ENCODE results near the gene B3GALT6. TPM values are rescaled to one million over a fixed set of nuclear protein-coding genes. Genes with fewer than 3 reads are reported as not detected.

The B3GALT6 gene
- total RNA-seq, 1 experiment from 2014 or later: 20.0 TPM

DNA sequence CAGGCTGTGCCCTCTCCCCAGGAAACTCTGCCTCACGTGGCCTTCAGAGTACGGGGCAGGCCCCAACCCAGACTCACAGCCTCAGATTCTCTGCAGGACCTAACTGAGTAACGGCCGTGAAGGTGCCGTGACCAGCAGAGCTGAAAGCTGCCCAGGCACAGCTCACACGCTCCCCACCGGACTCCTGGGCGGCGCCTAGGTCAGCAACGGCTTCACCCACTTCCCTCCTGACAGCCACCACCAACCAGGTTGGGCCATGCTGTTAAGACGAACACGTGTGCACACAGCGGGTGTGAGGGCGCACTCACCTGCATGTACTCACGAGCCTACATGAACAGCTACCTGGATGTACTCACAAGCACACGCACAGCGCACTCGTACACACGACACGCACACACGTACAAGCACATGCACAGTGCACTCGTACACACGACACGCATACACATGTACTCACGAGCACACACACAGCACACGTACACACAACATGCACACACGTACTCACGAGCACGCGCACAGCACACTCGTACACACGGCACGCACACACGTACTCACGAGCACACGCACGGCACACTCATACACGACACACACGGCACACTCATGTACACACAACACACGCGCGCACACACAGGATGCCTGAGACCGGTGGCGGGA lies 9.3 kb upstream of the B3GALT6 start:
- no peak for DNase-seq (ENCODE audit: low spot score)
- TF ChIP-seq SMAD3 (CRISPR knock-in tag; IDR thresholded peaks at IDR 0.05; ENCODE audit: borderline replicate concordance): no peak
- no peak for TF ChIP-seq KAT7 (CRISPR knock-in tag; IDR thresholded peaks at IDR 0.05; ENCODE audit: borderline replicate concordance)
- TF ChIP-seq TP53 (CRISPR knock-in tag; IDR thresholded peaks at IDR 0.05): no peak
- TF ChIP-seq NFE2L1 (CRISPR knock-in tag; IDR thresholded peaks at IDR 0.05): no peak
- H3K9me3 Mint-ChIP-seq: no peaks in the 10 kb centered on the region
- no peaks in the 10 kb centered on the region for H3K27me3 Mint-ChIP-seq (ENCODE audit: low read depth)
- CTCF ChIA-PET: no interaction called here
- peak overlapping the region; percentile 74; the same call in 1 of the 2 replicates for H3K27ac Mint-ChIP-seq
- no peaks in the 10 kb centered on the region for H3K4me1 Mint-ChIP-seq
- no peak overlapping the region for H3K4me3 Mint-ChIP-seq
- ATAC-seq: no peak
- POLR2A ChIA-PET: no interaction called here
- peaks cover 17% of the 10 kb centered on the region for H3K36me3 Mint-ChIP-seq

DNA sequence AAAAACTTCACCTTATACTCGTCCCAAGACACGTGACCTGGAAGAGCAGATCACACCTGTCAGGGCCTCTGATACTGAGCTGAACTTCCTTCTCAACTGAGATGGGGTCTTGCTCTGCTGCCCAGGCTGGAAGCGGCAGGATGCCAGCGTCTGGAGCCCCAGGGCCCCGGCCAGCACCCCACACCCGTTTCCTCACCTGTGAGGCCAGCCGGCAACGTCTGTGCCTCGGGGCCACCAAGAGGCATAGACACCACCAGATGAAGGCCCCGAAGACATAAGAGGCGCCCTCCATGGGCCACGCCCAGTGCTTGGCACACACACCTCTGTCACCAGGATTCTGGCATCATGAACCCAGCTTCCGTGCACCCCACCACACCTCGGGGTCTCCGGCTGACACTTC lies 8.7 kb upstream of the B3GALT6 start:
- ATAC-seq (no peak), DNase-seq (ENCODE audit: low spot score) (no peak)
- H3K4me3 Mint-ChIP-seq: no peak overlapping the region
- H3K36me3 Mint-ChIP-seq: peaks cover 17% of the 10 kb centered on the region
- no peaks in the 10 kb centered on the region for H3K27me3 Mint-ChIP-seq (ENCODE audit: low read depth)
- no peaks in the 10 kb centered on the region for H3K9me3 Mint-ChIP-seq
- H3K27ac Mint-ChIP-seq: peak overlapping the region; percentile 43
- no peaks in the 10 kb centered on the region for H3K4me1 Mint-ChIP-seq
- ChIA-PET CTCF (no interaction called here), POLR2A (no interaction called here)
- TF ChIP-seq, protein P1, sequence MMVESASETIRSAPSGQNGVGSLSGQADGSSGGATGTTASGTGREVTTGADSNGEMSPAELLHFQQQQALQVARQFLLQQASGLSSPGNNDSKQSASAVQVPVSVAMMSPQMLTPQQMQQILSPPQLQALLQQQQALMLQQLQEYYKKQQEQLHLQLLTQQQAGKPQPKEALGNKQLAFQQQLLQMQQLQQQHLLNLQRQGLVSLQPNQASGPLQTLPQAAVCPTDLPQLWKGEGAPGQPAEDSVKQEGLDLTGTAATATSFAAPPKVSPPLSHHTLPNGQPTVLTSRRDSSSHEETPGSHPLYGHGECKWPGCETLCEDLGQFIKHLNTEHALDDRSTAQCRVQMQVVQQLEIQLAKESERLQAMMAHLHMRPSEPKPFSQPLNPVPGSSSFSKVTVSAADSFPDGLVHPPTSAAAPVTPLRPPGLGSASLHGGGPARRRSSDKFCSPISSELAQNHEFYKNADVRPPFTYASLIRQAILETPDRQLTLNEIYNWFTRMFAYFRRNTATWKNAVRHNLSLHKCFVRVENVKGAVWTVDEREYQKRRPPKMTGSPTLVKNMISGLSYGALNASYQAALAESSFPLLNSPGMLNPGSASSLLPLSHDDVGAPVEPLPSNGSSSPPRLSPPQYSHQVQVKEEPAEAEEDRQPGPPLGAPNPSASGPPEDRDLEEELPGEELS (CRISPR knock-in tag; IDR thresholded peaks at IDR 0.05): no peak
- TF ChIP-seq, protein P2, sequence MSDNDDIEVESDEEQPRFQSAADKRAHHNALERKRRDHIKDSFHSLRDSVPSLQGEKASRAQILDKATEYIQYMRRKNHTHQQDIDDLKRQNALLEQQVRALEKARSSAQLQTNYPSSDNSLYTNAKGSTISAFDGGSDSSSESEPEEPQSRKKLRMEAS (CRISPR knock-in tag; IDR thresholded peaks at IDR 0.05): no peak
- TF ChIP-seq, protein P3, sequence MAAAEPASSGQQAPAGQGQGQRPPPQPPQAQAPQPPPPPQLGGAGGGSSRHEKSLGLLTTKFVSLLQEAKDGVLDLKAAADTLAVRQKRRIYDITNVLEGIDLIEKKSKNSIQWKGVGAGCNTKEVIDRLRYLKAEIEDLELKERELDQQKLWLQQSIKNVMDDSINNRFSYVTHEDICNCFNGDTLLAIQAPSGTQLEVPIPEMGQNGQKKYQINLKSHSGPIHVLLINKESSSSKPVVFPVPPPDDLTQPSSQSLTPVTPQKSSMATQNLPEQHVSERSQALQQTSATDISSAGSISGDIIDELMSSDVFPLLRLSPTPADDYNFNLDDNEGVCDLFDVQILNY (CRISPR knock-in tag; IDR thresholded peaks at IDR 0.05): no peak
- no peak for TF ChIP-seq NR2C2 (CRISPR knock-in tag; IDR thresholded peaks at IDR 0.05)
- TF ChIP-seq ZNF671 (CRISPR knock-in tag; IDR thresholded peaks at IDR 0.05): no peak
- TF ChIP-seq, protein P4, sequence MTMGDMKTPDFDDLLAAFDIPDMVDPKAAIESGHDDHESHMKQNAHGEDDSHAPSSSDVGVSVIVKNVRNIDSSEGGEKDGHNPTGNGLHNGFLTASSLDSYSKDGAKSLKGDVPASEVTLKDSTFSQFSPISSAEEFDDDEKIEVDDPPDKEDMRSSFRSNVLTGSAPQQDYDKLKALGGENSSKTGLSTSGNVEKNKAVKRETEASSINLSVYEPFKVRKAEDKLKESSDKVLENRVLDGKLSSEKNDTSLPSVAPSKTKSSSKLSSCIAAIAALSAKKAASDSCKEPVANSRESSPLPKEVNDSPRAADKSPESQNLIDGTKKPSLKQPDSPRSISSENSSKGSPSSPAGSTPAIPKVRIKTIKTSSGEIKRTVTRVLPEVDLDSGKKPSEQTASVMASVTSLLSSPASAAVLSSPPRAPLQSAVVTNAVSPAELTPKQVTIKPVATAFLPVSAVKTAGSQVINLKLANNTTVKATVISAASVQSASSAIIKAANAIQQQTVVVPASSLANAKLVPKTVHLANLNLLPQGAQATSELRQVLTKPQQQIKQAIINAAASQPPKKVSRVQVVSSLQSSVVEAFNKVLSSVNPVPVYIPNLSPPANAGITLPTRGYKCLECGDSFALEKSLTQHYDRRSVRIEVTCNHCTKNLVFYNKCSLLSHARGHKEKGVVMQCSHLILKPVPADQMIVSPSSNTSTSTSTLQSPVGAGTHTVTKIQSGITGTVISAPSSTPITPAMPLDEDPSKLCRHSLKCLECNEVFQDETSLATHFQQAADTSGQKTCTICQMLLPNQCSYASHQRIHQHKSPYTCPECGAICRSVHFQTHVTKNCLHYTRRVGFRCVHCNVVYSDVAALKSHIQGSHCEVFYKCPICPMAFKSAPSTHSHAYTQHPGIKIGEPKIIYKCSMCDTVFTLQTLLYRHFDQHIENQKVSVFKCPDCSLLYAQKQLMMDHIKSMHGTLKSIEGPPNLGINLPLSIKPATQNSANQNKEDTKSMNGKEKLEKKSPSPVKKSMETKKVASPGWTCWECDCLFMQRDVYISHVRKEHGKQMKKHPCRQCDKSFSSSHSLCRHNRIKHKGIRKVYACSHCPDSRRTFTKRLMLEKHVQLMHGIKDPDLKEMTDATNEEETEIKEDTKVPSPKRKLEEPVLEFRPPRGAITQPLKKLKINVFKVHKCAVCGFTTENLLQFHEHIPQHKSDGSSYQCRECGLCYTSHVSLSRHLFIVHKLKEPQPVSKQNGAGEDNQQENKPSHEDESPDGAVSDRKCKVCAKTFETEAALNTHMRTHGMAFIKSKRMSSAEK (CRISPR knock-in tag; IDR thresholded peaks at IDR 0.05; ENCODE audit: borderline replicate concordance): no peak
- TF ChIP-seq FOXJ3 (CRISPR knock-in tag; IDR thresholded peaks at IDR 0.05; ENCODE audit: borderline replicate concordance): no peak
- TF ChIP-seq, protein P5, sequence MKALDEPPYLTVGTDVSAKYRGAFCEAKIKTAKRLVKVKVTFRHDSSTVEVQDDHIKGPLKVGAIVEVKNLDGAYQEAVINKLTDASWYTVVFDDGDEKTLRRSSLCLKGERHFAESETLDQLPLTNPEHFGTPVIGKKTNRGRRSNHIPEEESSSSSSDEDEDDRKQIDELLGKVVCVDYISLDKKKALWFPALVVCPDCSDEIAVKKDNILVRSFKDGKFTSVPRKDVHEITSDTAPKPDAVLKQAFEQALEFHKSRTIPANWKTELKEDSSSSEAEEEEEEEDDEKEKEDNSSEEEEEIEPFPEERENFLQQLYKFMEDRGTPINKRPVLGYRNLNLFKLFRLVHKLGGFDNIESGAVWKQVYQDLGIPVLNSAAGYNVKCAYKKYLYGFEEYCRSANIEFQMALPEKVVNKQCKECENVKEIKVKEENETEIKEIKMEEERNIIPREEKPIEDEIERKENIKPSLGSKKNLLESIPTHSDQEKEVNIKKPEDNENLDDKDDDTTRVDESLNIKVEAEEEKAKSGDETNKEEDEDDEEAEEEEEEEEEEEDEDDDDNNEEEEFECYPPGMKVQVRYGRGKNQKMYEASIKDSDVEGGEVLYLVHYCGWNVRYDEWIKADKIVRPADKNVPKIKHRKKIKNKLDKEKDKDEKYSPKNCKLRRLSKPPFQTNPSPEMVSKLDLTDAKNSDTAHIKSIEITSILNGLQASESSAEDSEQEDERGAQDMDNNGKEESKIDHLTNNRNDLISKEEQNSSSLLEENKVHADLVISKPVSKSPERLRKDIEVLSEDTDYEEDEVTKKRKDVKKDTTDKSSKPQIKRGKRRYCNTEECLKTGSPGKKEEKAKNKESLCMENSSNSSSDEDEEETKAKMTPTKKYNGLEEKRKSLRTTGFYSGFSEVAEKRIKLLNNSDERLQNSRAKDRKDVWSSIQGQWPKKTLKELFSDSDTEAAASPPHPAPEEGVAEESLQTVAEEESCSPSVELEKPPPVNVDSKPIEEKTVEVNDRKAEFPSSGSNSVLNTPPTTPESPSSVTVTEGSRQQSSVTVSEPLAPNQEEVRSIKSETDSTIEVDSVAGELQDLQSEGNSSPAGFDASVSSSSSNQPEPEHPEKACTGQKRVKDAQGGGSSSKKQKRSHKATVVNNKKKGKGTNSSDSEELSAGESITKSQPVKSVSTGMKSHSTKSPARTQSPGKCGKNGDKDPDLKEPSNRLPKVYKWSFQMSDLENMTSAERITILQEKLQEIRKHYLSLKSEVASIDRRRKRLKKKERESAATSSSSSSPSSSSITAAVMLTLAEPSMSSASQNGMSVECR (CRISPR knock-in tag; IDR thresholded peaks at IDR 0.05; ENCODE audit: borderline replicate concordance): no peak
- TF ChIP-seq, protein P6, sequence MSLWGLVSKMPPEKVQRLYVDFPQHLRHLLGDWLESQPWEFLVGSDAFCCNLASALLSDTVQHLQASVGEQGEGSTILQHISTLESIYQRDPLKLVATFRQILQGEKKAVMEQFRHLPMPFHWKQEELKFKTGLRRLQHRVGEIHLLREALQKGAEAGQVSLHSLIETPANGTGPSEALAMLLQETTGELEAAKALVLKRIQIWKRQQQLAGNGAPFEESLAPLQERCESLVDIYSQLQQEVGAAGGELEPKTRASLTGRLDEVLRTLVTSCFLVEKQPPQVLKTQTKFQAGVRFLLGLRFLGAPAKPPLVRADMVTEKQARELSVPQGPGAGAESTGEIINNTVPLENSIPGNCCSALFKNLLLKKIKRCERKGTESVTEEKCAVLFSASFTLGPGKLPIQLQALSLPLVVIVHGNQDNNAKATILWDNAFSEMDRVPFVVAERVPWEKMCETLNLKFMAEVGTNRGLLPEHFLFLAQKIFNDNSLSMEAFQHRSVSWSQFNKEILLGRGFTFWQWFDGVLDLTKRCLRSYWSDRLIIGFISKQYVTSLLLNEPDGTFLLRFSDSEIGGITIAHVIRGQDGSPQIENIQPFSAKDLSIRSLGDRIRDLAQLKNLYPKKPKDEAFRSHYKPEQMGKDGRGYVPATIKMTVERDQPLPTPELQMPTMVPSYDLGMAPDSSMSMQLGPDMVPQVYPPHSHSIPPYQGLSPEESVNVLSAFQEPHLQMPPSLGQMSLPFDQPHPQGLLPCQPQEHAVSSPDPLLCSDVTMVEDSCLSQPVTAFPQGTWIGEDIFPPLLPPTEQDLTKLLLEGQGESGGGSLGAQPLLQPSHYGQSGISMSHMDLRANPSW (CRISPR knock-in tag; conservative IDR thresholded peaks at IDR 0.05; ENCODE audit: low read depth): no peak
- TF ChIP-seq, protein P7, sequence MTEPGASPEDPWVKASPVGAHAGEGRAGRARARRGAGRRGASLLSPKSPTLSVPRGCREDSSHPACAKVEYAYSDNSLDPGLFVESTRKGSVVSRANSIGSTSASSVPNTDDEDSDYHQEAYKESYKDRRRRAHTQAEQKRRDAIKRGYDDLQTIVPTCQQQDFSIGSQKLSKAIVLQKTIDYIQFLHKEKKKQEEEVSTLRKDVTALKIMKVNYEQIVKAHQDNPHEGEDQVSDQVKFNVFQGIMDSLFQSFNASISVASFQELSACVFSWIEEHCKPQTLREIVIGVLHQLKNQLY (CRISPR knock-in tag; IDR thresholded peaks at IDR 0.05): no peak
- TF ChIP-seq, protein P8, sequence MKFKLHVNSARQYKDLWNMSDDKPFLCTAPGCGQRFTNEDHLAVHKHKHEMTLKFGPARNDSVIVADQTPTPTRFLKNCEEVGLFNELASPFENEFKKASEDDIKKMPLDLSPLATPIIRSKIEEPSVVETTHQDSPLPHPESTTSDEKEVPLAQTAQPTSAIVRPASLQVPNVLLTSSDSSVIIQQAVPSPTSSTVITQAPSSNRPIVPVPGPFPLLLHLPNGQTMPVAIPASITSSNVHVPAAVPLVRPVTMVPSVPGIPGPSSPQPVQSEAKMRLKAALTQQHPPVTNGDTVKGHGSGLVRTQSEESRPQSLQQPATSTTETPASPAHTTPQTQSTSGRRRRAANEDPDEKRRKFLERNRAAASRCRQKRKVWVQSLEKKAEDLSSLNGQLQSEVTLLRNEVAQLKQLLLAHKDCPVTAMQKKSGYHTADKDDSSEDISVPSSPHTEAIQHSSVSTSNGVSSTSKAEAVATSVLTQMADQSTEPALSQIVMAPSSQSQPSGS (CRISPR knock-in tag; IDR thresholded peaks at IDR 0.05; ENCODE audit: borderline replicate concordance, low read depth): no peak
- TF ChIP-seq SMAD4 (CRISPR knock-in tag; IDR thresholded peaks at IDR 0.05): no peak

All from WTC11 (cell line).